ENCODE data around the gene REG3G. TPM values are rescaled to one million over a fixed set of nuclear protein-coding genes. Genes with fewer than 3 reads are reported as not detected.
"Not testable (repeated sequence)": the region's sequence is repeated elsewhere in the genome, so short reads cannot be mapped to it uniquely, and the experiment has no call there.

REG3G gene
- total and polyA plus RNA-seq, 9 donors = not detected

DNA sequence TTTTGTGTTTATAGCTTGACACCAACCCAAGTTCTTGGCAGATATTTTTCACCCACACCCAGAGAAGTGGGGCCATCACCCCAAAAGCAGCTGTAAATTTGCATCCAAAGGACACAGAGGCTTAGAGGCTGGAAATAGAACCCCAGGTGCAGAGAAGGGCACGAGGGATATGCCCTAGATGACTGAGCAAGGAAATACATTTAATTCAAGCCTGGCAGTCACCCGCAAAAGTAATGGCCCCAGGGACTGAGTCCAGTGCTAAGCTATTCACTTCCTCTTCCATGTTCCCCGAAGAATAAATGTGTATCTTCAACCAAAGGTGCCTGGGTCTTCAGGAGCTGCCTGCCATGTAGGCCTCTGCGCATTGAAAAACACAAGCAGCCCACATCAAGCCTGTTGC lies 14.0 kb upstream of the REG3G start:
- no peaks in the 10 kb centered on the region for H3K27me3 ChIP-seq (ENCODE audit: control insufficient read depth, insufficient read depth, low read length)
- DNase-seq = no peak
- H3K4me1 ChIP-seq (ENCODE audit: control insufficient read depth, insufficient read depth, low read length) = no peaks in the 10 kb centered on the region
- no peak overlapping the region for H3K27ac ChIP-seq (ENCODE audit: low read length)
- WGBS (ENCODE audit: insufficient coverage) = 53% methylated on average over 2 of the region's 4 CpGs
- no peaks in the 10 kb centered on the region for H3K9me3 ChIP-seq (replicated peaks; ENCODE audit: control insufficient read depth, low read depth, low read length)
- H3K4me3 ChIP-seq (ENCODE audit: low read length) = no peak overlapping the region
- H3K36me3 ChIP-seq (ENCODE audit: control insufficient read depth, insufficient read depth, low read length) = no peaks in the 10 kb centered on the region

DNA sequence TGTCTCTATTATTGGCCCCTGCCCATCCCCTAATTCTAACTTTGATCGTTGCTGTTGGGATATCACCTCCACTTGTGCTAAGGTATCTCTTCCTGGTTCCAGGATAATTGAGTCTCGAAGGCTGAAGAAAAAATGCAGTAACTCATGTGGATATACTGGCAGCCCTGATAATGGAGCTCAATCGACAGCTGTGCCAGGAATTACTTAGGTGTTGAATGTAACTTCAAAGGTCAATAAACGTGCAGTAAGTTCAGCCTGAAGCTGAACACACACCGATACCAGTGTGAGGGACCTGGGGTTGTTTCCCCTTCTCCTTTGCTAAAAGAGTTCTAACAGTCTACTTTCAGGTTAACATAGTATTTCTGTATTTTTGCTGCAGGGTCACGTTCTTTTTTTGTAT lies 11.9 kb upstream of the REG3G start:
- DNase-seq = no peak
- no peaks in the 10 kb centered on the region for H3K27me3 ChIP-seq (ENCODE audit: control insufficient read depth, insufficient read depth, low read length)

DNA sequence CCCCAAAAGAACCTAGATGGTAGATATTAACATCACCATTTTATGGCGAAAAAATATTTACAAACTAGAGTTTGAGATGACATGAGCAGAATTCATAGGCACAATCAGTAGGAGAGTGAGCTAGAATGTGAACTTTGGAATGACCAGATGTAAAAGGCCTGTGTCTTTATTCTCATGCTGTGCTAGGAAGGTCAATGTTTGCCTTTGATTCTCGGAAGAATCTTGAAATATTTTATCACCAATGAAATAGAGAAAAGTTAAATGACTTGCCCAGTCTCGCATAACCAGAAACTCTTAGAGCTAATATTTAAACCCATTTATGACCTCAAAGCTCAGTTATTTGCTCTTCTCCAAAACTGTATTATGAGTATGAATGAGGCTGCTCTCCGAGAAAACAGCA lies 9.2 kb upstream of the REG3G start:
- H3K4me1 ChIP-seq (ENCODE audit: control insufficient read depth, insufficient read depth, low read length) = no peaks in the 10 kb centered on the region
- H3K27me3 ChIP-seq (ENCODE audit: control insufficient read depth, insufficient read depth, low read length) = no peaks in the 10 kb centered on the region
- H3K27ac ChIP-seq (ENCODE audit: low read length) = no peak overlapping the region
- no peak overlapping the region for H3K4me3 ChIP-seq (ENCODE audit: low read length)
- no peaks in the 10 kb centered on the region for H3K36me3 ChIP-seq (ENCODE audit: control insufficient read depth, insufficient read depth, low read length)
- no peaks in the 10 kb centered on the region for H3K9me3 ChIP-seq (replicated peaks; ENCODE audit: control insufficient read depth, low read depth, low read length)
- DNase-seq = no peak
- WGBS (ENCODE audit: insufficient coverage) = no CpG with 5 or more reads among the region's 4 CpGs

More for the DNA sequence above, 11.9 kb upstream of the REG3G start:
- H3K9me3 ChIP-seq (replicated peaks; ENCODE audit: control insufficient read depth, low read depth, low read length) = no peaks in the 10 kb centered on the region
- no peak overlapping the region for H3K27ac ChIP-seq (ENCODE audit: low read length)
- 80% methylated on average over 1 of the region's 6 CpGs for WGBS (ENCODE audit: insufficient coverage)
- no peak overlapping the region for H3K4me3 ChIP-seq (ENCODE audit: low read length)
- no peaks in the 10 kb centered on the region for H3K4me1 ChIP-seq (ENCODE audit: control insufficient read depth, insufficient read depth, low read length)
- H3K36me3 ChIP-seq (ENCODE audit: control insufficient read depth, insufficient read depth, low read length) = no peaks in the 10 kb centered on the region

DNA sequence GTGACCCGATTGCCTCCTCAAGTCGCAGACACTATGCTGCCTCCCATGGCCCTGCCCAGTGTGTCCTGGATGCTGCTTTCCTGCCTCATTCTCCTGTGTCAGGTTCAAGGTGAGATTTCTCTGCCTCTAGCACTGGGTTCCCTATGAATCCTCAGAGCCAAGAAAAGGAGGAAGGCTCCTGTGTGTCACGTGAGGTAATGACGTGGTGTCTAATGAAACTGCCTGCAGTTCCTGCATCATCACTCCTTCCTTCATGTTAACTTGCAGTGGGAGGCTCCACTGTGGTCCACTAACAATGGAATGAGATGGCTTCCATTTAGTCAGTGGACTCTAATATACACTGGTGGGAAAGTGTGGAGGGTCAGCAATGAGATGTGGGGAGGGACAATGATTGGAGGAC lies 559 bp downstream of the REG3G start:
- peaks cover 2% of the 10 kb centered on the region for H3K9me3 ChIP-seq (replicated peaks; ENCODE audit: control insufficient read depth, low read depth, low read length)
- 100% methylated on average over 1 of the region's 4 CpGs for WGBS (ENCODE audit: insufficient coverage)

DNA sequence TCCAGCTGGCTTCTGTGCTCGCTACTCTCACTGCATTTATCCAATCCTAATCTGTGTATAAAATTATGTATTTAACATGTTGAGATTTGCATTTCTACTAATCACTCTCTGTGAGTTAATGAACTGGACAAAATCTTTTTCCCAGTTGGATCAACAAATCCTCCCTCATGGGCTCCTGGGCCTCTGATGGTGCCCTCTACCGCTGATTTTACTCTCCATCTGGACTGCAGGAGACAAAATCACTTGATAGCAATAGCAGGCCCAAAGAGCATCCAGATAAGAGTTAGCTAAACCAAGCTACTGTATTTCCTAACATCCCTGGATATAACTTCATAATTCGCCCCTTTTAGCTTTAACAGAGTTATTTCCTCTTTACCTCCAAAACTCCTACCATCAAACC lies 14.4 kb downstream of the REG3G start:
- Histone ChIP-seq H3K4me3 (ENCODE audit: low read length) (no peak overlapping the region), H3K9me3 (replicated peaks; ENCODE audit: control insufficient read depth, low read depth, low read length) (no peaks in the 10 kb centered on the region), H3K36me3 (ENCODE audit: control insufficient read depth, insufficient read depth, low read length) (no peaks in the 10 kb centered on the region), H3K27me3 (ENCODE audit: control insufficient read depth, insufficient read depth, low read length) (no peaks in the 10 kb centered on the region), H3K27ac (ENCODE audit: low read length) (no peak overlapping the region), H3K4me1 (ENCODE audit: control insufficient read depth, insufficient read depth, low read length) (no peaks in the 10 kb centered on the region)
- 33% methylated on average over 1 of the region's 3 CpGs for WGBS (ENCODE audit: insufficient coverage)
- no peak for DNase-seq

More for the DNA sequence above, 559 bp downstream of the REG3G start:
- no peak for DNase-seq
- no peak overlapping the region for H3K4me3 ChIP-seq (ENCODE audit: low read length)
- no peaks in the 10 kb centered on the region for H3K27me3 ChIP-seq (ENCODE audit: control insufficient read depth, insufficient read depth, low read length)
- no peaks in the 10 kb centered on the region for H3K36me3 ChIP-seq (ENCODE audit: control insufficient read depth, insufficient read depth, low read length)
- H3K4me1 ChIP-seq (ENCODE audit: control insufficient read depth, insufficient read depth, low read length) = peaks cover 2% of the 10 kb centered on the region
- H3K27ac ChIP-seq (ENCODE audit: low read length) = no peak overlapping the region

DNA sequence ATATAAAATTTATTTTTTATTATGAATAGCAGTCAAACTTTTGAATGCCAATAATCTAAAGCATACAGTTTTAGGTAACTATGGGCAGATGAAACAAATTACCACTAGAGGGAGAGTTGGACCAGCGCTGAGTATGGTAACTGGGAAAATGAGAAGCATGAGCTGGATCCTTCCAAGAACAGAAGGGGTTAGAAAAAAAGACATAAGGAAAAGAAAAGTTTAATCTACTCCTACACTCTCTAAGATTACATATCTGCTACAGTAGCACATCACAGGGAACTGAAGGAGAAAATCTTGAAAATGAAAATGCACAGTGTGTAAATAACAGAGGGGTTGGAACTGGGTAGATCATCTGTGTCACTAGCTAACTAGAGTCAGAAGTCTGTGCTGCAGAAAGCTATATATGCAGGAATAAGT lies 15.5 kb downstream of the REG3G start:
- peak; percentile 72 for DNase-seq
- Histone ChIP-seq H3K4me3 (ENCODE audit: low read length) (no peak overlapping the region), H3K36me3 (ENCODE audit: control insufficient read depth, insufficient read depth, low read length) (no peaks in the 10 kb centered on the region), H3K9me3 (replicated peaks; ENCODE audit: control insufficient read depth, low read depth, low read length) (no peaks in the 10 kb centered on the region), H3K4me1 (ENCODE audit: control insufficient read depth, insufficient read depth, low read length) (no peaks in the 10 kb centered on the region), H3K27ac (ENCODE audit: low read length) (no peak overlapping the region), H3K27me3 (ENCODE audit: control insufficient read depth, insufficient read depth, low read length) (no peaks in the 10 kb centered on the region)
- no CpG with 5 or more reads among the region's 1 CpG for WGBS (ENCODE audit: insufficient coverage)

DNA sequence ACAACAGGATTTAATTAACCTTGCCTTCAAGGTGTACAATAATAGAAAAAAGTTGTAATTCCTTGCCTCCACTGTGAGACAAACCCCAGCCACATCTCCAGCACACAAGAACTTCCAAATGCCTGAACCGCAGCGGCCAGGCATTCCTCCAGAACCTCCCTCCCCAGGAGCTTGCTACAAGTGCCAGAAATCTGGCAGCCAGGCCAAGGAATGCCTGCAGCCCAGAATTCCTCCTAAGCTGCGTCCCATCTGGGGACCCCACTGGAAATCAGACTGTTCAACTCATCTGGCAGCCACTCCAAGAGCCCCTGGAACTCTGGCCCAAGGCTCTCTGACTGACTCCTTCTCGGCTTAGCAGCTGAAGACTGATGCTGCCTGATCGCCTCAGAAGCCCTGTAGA lies 28.0 kb downstream of the REG3G start:
- DNase-seq = peak; percentile 93
- H3K27ac ChIP-seq (ENCODE audit: low read length); H3K4me3 ChIP-seq (ENCODE audit: low read length); H3K9me3 ChIP-seq (replicated peaks; ENCODE audit: control insufficient read depth, low read depth, low read length); H3K36me3 ChIP-seq (ENCODE audit: control insufficient read depth, insufficient read depth, low read length); H3K4me1 ChIP-seq (ENCODE audit: control insufficient read depth, insufficient read depth, low read length); H3K27me3 ChIP-seq (ENCODE audit: control insufficient read depth, insufficient read depth, low read length): not testable (repeated sequence)
- WGBS (ENCODE audit: insufficient coverage) = 4% methylated on average over 5 of the region's 5 CpGs

DNA sequence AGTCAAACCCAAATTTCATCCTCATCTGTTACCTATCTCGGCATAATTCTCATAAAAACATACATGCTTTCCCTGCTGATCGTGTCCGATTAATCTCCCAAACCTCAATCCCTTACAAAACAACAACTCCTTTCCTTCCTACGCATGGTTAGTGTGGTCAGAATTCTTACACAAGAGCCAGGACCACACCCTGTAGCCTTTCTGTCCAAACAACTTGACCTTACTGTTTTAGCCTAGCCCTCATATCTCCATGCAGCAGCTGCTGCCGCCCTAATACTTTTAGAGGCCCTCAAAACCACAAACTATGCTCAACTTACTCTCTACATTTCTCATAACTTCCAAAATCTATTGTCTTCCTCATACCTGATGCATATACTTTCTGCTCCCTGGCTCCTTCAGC lies 29.3 kb downstream of the REG3G start:
- H3K9me3 ChIP-seq (replicated peaks; ENCODE audit: control insufficient read depth, low read depth, low read length); H3K27ac ChIP-seq (ENCODE audit: low read length); DNase-seq; H3K27me3 ChIP-seq (ENCODE audit: control insufficient read depth, insufficient read depth, low read length); H3K36me3 ChIP-seq (ENCODE audit: control insufficient read depth, insufficient read depth, low read length); H3K4me3 ChIP-seq (ENCODE audit: low read length); H3K4me1 ChIP-seq (ENCODE audit: control insufficient read depth, insufficient read depth, low read length): not testable (repeated sequence)
- 87% methylated on average over 2 of the region's 5 CpGs for WGBS (ENCODE audit: insufficient coverage)

DNA sequence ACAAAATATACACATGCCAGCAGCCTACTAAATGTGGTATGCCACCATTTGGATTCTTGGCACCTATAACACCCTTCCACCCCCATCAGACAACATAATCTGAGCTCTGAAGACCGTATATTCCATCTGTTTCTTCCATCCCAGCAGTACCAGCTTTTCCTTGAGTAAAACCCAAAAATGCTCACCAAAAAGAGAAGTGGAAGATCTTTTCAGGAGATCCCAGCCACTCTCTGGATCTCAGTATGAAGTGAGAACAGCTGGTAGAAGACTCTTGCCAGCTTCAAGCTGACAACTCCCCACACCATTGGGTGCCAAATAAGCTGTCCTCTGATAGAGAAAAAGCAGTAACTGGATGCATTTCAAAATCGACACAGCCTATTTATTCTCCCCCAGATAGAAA lies 39.7 kb downstream of the REG3G start:
- no CpG with 5 or more reads among the region's 2 CpGs for WGBS (ENCODE audit: insufficient coverage)
- no peak for DNase-seq
- Histone ChIP-seq H3K27ac (ENCODE audit: low read length) (no peak overlapping the region), H3K36me3 (ENCODE audit: control insufficient read depth, insufficient read depth, low read length) (no peaks in the 10 kb centered on the region), H3K4me1 (ENCODE audit: control insufficient read depth, insufficient read depth, low read length) (no peaks in the 10 kb centered on the region), H3K27me3 (ENCODE audit: control insufficient read depth, insufficient read depth, low read length) (no peaks in the 10 kb centered on the region), H3K9me3 (replicated peaks; ENCODE audit: control insufficient read depth, low read depth, low read length) (peaks cover under 1% of the 10 kb centered on the region), H3K4me3 (ENCODE audit: low read length) (no peak overlapping the region)

DNA sequence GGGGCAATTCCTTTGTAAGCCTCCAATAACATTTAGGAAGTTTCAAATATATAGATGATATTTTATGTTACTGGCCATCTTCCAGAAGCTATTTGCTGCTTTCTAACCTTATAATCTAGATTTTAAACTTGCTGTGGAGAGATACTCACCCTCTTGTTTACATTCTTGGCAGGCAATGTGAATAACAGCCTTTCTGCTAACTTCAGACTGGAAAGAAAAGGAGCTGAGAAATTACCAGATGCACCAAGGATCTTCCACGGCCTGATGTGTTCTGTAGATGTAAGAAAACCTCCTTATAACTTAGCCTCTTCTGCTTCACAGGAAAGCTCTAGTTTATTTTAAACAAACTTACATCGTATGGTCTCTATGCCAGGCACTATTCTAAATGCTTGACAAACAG lies 45.6 kb downstream of the REG3G start:
- Histone ChIP-seq H3K27ac (ENCODE audit: low read length) (no peak overlapping the region), H3K9me3 (replicated peaks; ENCODE audit: control insufficient read depth, low read depth, low read length) (peaks cover 2% of the 10 kb centered on the region), H3K27me3 (ENCODE audit: control insufficient read depth, insufficient read depth, low read length) (no peaks in the 10 kb centered on the region), H3K4me3 (ENCODE audit: low read length) (no peak overlapping the region), H3K36me3 (ENCODE audit: control insufficient read depth, insufficient read depth, low read length) (no peaks in the 10 kb centered on the region), H3K4me1 (ENCODE audit: control insufficient read depth, insufficient read depth, low read length) (no peaks in the 10 kb centered on the region)
- DNase-seq = peak; percentile 21
- no CpG with 5 or more reads among the region's 2 CpGs for WGBS (ENCODE audit: insufficient coverage)
